HG03571 (cell line): ENCODE data around the gene ERG28.
"Not testable (repeated sequence)": the region's sequence is repeated elsewhere in the genome, so short reads cannot be mapped to it uniquely, and the experiment has no call there.

Experiments
- ATAC-seq: cut with Tn5 transposase; IDR thresholded peaks from one replicate; pipeline ENCODE4 v1.9.1; 2021; ENCODE audit not compliant: unreplicated experiment

ERG28 gene

DNA sequence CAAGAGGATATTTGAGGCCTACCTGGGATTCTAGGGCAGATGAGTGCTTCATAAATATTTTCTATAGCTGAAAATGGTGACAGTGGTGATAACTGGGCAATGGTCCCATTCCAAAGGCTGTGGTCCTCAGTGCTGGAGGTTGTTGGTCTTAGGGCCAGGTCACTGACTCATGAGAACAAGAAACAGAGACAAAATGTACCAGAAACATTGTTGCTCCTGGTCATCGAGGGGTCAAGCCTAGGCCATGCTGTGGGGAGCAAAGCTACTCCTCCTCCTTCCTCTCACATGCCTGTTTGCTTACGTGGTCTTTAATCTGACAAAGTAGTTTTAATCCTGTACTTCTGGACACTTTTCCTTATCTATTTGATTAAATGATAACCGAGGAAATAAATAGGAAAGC lies 33.8 kb downstream of the ERG28 start:
- no peak for ATAC-seq

DNA sequence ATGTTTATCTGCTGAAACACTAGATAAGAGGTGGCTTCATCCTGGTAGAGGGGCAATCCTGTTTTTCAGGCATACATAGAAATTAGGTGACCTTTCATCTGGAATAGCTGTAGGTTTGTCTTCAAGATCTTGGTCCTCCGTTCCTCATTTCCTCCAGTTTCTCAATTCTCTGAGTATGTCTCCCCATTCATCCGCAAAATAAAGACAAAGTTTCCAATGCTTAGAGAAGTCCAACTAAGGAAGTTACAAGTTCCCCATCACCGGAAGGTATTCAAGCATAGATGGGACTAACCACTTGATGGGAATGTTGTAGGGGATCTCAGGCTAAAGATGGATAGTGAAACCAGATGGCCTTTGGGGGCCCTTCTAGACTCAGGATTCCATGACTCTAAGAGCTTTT lies 34.3 kb downstream of the ERG28 start:
- ATAC-seq = no peak

DNA sequence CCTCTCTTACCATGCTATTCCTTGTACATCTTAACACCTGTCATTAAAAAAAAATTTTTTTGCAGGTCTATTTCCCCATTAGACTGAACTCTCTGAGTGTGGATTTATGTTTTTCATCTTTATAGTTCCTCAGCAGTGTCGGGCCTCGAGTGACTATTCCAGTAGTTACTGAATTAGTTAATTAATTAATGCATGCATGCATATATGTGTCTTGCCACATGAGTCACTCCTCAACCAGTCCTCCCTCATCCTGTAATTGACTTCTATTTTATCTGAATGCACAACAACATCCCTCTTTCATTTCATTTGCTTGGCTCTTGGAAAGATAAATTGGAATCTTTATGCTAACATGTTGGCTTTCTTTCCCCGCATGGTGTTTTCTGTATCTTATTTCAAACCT lies 35.6 kb downstream of the ERG28 start:
- no peak for ATAC-seq

DNA sequence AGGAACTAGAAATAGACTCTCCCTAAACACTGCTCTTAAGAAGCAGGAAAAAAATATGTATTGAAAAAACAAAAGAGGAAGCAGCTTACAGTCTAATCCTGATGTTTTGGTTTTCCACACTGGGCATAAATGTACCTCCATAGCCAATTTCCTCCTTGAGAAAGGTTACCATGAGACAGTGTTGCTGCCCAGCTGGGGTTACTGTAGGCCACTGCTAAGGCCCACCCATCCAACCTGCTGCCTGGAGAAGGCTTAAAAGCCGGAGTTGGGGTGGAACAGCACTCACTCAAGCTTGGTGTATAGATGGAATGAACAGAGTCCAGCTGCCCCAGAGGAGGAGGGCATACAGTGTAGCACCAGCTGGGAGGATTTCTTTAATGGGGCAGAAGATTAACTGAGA lies 41.1 kb downstream of the ERG28 start:
- ATAC-seq = no peak

DNA sequence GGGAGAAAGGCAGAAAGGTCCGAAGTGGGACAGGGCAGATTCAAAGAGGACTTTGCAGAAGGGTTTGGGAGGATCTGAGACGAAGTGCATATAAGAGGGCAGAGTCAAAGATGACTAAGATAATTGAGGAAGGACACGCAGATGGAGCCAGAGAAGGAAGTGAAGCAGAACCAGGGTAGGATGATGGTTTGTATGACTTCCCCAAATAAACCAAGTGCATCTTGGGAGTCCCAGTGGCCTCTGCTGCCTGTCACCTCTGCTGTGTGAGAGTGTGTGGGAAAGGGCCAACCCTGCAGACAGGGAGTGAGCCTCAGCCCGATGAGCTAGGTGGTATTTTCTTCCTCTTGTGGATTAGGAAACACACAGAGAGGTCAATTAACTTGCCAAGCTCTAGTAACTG lies 45.5 kb downstream of the ERG28 start:
- ATAC-seq = no peak

DNA sequence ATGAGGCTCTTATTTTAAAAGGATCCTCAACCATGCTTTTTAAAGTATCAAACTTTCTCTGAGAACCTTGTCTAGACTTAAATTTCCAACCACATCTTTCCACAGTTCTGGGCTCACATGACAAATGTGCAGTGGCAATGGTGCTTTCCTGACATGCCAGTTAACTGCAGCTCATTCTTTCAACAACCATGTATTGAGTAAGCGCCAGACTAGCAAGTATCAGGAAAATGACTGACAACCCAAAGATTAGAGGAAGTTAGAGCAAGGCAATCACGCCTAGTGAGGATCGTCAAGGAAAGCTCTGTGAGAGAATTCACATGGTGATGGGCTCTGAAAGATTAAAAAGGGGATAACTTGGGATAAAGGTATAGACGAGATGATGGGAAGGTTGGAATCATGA lies 46.5 kb downstream of the ERG28 start:
- ATAC-seq = no peak

DNA sequence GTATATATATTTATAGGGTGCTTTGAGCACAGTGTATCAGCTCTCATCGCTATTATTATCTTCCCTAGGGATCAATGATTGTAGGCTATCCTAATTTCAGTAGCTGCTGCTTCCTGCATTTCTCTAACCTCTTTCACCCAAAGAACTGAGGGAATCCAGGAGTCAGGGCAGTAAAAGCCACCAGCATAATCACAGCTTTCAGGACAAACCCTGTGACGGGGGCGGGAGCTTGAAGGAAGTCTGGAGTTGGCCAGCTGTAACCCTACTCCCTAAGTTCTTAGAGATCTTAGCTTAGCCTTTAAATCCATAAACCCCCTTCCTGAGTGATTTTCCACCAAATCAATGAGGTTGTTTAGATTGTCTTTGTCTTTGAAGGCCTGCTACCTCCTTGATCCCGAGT lies 48.5 kb downstream of the ERG28 start:
- no peak for ATAC-seq

DNA sequence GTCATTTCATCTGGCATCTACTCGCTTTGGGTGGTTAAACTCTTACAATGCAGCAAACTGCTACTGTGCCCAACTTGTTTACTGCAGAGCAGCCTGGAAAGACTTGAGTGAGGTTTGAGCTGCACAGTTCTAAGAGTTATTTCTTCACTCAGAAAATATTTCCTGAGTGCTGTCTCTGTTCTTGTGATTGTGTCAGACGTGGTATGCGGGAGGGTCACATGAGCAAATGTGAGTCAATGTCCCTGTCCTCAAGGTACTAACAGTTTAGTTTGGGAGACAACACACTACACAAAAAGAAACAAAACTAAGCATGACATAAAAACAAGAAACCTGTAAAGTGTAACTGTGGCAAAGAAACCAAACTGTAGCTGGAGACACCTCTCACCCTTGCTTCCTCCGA lies 49.8 kb downstream of the ERG28 start:
- no peak for ATAC-seq

DNA sequence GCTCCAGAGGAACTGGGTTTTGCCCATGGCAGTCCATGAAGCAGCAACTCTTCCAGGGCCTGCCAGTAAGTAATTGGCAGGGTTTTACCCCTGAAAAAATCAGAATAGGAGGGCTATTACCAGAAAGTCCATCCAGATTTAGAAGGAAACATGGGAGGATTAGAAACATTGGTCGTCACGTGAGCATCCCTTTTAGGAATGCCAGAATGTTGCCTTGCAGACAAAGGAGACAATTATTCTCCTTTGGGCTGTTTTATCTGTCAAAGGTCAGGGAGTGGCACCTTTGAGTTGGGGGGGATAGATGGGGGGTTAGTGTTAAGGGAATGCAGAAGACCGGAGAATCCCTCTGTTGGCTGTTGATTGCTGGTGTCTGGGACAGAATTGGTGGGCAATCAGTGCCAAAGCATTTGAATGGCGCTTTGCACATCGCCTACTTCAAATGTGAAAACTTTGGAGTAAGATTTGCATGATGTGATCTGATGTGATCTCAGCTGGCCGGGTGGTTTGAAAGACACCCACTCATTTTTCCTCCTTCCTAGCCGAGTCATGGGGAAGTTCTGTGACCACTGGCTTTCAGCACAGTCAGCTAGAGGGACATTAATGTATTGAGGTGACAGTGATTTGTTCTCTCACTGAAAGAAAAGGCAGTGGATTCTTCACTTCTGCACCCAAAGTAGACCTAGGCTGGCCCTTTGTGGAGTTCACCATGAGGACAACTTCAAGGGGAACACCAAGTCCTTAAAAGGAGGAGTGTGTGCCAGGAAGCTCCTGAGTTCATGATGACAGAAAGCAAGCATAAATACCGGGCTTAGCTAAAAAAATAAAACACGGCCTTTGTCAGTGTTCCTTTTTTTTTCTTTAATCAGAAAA lies 50.8 kb downstream of the ERG28 start:
- ATAC-seq = no peak

DNA sequence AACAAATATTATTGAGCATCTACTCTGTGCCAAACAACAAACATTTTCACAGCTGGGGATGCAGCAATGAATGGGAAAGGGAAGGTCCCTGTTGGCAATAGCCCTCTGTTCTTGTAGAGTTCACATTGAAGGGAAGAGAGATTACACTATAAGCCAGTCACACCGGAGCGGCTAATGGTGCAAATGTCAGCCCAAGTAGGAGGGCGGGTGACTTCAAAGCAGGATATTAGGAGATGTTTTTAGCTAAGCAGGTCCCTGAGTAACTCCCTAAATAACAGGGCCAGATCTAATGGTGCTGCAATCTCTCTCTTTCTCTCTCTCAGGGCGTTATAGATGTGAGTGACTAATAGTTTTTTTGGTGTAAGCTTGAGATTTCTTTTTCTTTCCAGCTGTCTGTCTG lies 51.6 kb downstream of the ERG28 start:
- no peak for ATAC-seq

DNA sequence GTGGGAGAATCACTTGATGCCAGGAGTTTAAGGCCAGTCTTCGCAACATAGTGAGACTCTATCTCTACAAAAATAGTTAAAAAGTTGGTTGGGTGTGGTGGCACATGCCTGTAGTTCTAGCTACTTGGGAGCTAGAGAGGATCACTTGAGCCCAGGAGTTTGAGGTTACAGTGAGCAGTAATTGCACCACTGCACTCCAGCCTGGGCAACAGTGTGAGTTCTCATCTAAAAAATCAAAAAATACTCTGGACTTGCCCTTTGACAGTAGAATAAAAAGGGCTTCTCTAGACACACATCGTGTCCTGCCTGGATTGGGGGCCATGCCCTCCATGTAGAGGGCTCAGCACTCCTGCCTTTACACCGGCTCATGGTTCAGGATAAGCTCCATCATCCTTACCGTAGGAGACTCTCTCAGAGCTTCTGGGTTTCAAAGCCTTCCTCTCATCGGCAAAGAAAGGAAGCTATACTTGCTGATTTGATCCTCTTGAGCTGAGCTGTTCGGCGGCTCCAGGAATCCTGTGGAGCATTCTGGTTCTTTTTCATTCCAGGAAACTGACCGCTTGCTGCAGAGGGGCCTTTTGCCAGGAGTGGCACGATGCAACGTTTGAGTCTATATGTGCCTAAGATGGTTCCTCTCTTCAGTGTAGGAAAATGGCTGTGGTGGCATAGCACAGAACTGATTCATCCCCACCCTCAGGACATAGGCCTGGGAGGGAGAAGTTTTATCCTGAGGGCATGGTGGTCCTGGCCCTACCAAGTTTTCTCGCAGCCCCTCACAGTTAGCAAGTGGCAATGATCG lies 52.6 kb downstream of the ERG28 start:
- no peak for ATAC-seq

DNA sequence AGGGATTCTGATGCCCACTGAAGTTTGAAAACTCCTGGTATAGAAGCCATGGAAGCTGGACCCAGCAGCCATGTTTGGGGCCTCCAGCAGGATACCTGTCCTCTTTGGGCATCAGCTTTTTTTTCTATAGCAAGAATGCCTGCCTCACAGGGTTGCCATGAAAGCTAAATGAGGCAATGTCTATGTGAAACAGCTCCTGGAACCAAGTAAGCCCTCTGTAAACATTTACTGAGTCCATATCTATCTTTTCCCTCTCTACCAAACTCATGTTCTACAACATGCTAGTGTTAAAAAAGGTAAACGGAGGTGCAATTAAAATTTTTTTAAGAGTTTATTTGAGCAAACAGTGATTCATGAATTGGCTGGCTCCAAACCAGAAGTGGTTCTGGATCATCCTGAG lies 53.6 kb downstream of the ERG28 start:
- ATAC-seq = no peak

DNA sequence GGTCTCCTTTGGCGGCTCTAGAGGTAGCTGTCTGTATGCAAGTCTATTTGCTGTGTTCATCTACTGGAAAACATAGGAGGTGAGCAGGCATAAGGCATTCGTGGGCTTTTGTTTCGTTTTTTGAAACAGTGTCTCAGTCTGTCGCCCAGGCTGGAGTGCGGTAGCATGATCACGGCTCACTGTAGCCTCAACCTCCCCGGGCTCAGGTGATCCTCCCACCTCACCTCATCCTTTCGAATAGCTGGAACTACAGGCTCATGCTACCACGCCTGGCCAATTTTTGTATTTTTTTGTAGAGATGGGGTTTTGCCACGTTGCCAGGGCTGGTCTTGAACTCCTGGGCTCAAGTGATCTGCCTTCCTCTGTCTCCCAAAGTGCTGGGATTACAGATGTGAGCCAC lies 54.8 kb downstream of the ERG28 start:
- no peak for ATAC-seq

DNA sequence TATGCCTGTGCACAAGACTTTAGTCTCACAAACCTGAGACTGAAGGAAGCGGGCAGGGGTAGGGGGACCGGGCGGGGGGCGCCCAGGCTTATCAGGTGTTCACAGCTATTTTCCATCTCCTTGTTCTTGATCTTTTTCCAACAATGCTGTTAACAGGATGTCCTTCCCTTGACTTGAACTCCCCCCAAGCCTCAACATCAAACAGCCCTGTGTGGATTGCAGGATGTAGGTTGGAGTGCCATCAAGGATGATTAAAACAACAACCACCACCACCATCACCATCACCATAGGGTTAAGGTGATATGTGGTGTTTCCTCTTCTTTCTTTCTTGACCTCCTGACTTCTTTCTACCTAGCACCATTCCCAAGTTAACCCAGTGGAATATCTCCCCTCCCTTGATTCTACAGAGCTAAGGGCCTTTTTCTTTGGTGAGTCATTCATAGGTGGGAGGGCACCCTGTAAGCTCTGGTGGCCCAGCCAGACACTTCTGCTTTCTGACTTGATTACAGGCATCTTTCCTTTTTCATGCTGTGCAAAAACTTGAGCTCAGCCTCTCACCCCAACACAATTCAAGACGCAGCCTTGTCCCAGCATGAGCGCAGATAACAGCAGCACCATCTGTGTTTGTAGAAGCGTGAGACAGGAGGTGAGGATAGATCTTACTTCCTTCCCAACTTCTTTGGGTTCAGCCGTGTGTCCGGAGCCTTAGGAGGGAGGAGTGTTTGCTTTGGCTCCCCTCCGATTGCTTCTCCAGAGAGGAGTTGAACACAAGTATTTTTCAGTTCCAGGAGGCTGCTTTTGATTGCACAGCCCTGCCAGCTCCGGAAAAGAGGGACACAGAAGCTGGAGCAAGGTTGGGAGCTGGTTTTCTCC lies 55.5 kb downstream of the ERG28 start:
- no peak for ATAC-seq

DNA sequence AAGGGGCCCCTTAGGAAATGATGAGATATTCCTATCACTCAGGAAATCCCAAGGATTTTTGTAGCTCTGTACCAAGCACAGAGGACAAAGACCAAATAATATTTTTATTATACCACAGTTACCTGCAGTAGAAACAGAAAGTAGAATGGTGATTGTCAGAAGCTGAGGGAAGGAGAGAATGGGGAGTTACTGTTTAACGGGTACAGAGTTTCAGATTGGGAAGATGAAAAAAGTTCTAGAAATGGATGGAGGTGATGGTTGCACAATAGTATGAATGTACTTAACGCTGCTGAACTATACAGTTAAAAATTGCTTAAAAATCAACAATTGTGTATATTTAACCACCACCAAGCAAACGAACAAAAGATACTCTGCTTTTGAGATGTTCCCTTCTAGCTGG lies 58.2 kb downstream of the ERG28 start:
- no peak for ATAC-seq

DNA sequence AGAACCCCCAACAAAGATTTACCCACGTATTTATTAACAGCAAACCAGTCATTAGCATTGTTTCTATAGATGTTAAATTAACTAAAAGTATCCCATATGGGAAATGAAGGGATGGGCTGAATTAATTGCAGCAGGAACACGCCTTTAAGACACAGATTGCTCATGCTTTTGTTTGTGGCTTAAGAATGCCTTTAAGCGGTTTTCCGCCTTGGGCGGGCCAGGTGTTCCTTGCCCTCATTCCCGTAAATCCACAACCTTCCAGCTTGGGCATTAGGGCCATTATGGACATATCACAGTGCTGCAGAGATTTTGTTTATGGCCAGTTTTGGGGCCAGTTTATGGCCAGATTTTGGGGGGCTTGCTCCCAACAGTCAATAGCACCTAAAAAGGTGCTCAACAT lies 59.6 kb downstream of the ERG28 start:
- not testable (repeated sequence) for ATAC-seq

DNA sequence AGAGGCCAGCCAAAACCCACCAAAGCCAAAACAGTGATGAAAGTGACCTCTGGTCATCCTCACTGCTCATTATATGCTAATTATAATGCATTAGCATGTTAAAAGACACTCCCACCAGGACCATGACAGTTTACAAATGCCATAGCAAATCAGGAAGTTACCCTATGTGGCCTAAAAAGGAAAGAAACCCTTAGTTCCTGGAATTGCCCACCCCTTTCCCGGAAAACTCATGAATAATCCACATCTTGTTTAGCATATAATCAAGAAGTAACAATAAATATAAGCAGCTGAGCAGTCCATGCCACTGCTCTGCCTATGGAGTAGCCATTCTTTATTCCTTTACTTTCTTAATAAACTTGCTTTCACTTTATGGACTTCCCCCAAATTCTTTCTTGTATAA lies 60.6 kb downstream of the ERG28 start:
- not testable (repeated sequence) for ATAC-seq
